Upper lobe of left lung (tissue), 6 donors: ENCODE measurements around the gene LRP11. TPM values are rescaled to one million over a fixed set of nuclear protein-coding genes. Genes with fewer than 3 reads are reported as not detected.

ENCODE experiments used
- ATAC-seq, 2 donors: fragments of 200-7000 bp; cut with Tn5 transposase; one replicate each; pipeline ENCODE4 v1.9.1; 2022; ENCODE audit warnings: mild to moderate bottlenecking in 2 of 2, moderate library complexity in 2 of 2; ENCODE audit not compliant: low FRiP score in 2 of 2
- DNase-seq, 2 donors: peaks; one replicate each; pipeline ENCODE4 v3.0.0-alpha.2; 2019 to 2020
- H3K27ac ChIP-seq, 4 donors: fragments of 200-600 bp; sonication (generic); one replicate each; pipeline ENCODE4 v1.5.1; 2016 to 2019
- H3K27me3 ChIP-seq, 4 donors: fragments of 200-600 bp; sonication (generic); one replicate each; pipeline ENCODE4 v1.5.1; 2017 to 2019
- H3K36me3 ChIP-seq, 4 donors: fragments of 200-600 bp; sonication (generic); one replicate each; pipeline ENCODE4 v1.5.1; 2016 to 2019
- H3K4me1 ChIP-seq, 4 donors: fragments of 200-600 bp; sonication (generic); one replicate each; pipeline ENCODE4 v1.5.1; 2018 to 2019
- H3K4me3 ChIP-seq, 4 donors: fragments of 200-600 bp; sonication (generic); one replicate each; pipeline ENCODE4 v1.5.1; 2017 to 2019; ENCODE audit warnings: mild to moderate bottlenecking in 2 of 4, moderate library complexity in 1 of 4
- H3K9me3 ChIP-seq, 4 donors: fragments of 200-600 bp; sonication (generic); one replicate each; pipeline ENCODE4 v1.5.1; 2018 to 2019
- EP300 ChIP-seq, 4 donors: sonication (generic); formaldehyde crosslinking; IDR thresholded peaks; one replicate each; pipeline ENCODE4 v1.5.1; 2017; ENCODE audit warnings: antibody characterized with exemption in 4 of 4, control low read depth in 2 of 4
- POLR2A ChIP-seq, 4 donors: fragments of 450-650 bp; IDR thresholded peaks; one replicate each; pipeline ENCODE4 v1.5.1; 2016 to 2017; ENCODE audit warnings: antibody characterized with exemption in 4 of 4, mild to moderate bottlenecking in 2 of 4
- POLR2AphosphoS5 ChIP-seq, 2 donors: sonication (generic); formaldehyde crosslinking; IDR thresholded peaks; one replicate each; pipeline ENCODE4 v1.5.1; 2017; ENCODE audit warnings: antibody characterized with exemption in 2 of 2
- WGBS, 2 donors: methylation state at CpG; one replicate each; pipeline ENCODE4 v1.1.5; 2017 to 2018; 5-methylcytosine and 5-hydroxymethylcytosine counted together
- total RNA-seq, 6 donors: library from RNA; depleted of rRNA in 4 of 6; stranded (reverse); fragments of >200 nt in 4 of 6; gene quantifications; one replicate each; pipeline versions ENCODE4 v1.1.0 to v1.2.1, GENCODE V29; 2016 to 2021
- TF ChIP-seq, protein P1 (sequence below), 6 experiments: fragments of 450-650 bp in 4 of 6; fragments of 200-600 bp in 2 of 6; sonication (generic) in 2 of 6; IDR thresholded peaks; one replicate each; pipeline ENCODE4 v1.5.1; 2016 to 2019; ENCODE audit warnings: antibody characterized with exemption in 6 of 6
- donor health status: DM: no; HTN: no; CAD: no; lungs with moderate emphysema.
- donor health status: DM: no; HTN: yes; CAD: no; lungs with severe emphysema.

Gene LRP11
- total RNA-seq, 6 donors from 2014 or later: 30.2 to 104 (median 39.9) TPM

GRCh38 chr6:149782337-149782736, 81.8 kb downstream of the LRP11 start:
- Histone ChIP-seq H3K9me3 (no peaks in the 10 kb centered on the region), H3K27me3 (no peaks in the 10 kb centered on the region), H3K4me3 (no peak overlapping the region), H3K27ac (no peak overlapping the region), H3K36me3 (peaks cover 0 to 24% (median 1%) of the 10 kb centered on the region in 4 donors), H3K4me1 (peaks cover 0 to 12% (median 5%) of the 10 kb centered on the region in 4 donors)
- WGBS, 2 donors: 81 to 83% methylated on average over 2 of the region's 2 CpGs
- TF ChIP-seq POLR2A (IDR thresholded peaks at IDR 0.05) (no peak), EP300 (IDR thresholded peaks at IDR 0.05) (peak in 1 of 4 donors; percentile 42), POLR2AphosphoS5 (IDR thresholded peaks at IDR 0.05) (no peak)
- TF ChIP-seq, protein P1, sequence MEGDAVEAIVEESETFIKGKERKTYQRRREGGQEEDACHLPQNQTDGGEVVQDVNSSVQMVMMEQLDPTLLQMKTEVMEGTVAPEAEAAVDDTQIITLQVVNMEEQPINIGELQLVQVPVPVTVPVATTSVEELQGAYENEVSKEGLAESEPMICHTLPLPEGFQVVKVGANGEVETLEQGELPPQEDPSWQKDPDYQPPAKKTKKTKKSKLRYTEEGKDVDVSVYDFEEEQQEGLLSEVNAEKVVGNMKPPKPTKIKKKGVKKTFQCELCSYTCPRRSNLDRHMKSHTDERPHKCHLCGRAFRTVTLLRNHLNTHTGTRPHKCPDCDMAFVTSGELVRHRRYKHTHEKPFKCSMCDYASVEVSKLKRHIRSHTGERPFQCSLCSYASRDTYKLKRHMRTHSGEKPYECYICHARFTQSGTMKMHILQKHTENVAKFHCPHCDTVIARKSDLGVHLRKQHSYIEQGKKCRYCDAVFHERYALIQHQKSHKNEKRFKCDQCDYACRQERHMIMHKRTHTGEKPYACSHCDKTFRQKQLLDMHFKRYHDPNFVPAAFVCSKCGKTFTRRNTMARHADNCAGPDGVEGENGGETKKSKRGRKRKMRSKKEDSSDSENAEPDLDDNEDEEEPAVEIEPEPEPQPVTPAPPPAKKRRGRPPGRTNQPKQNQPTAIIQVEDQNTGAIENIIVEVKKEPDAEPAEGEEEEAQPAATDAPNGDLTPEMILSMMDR (IDR thresholded peaks at IDR 0.05): no peak
- no peak for ATAC-seq
- DNase-seq: peak in 1 of 2 donors; percentile 26

GRCh38 chr6:149781715-149782114, 82.4 kb downstream of the LRP11 start:
- no peaks in the 10 kb centered on the region for H3K9me3 ChIP-seq
- ATAC-seq (no peak), DNase-seq (no peak)
- H3K4me3 ChIP-seq: no peak overlapping the region
- TF ChIP-seq POLR2A (IDR thresholded peaks at IDR 0.05): no peak
- TF ChIP-seq EP300 (IDR thresholded peaks at IDR 0.05): no peak
- TF ChIP-seq POLR2AphosphoS5 (IDR thresholded peaks at IDR 0.05): no peak
- TF ChIP-seq, protein P1 (IDR thresholded peaks at IDR 0.05): no peak
- peaks cover 0 to 26% (median 1%) of the 10 kb centered on the region in 4 donors for H3K36me3 ChIP-seq
- no peak overlapping the region for H3K27ac ChIP-seq
- no peaks in the 10 kb centered on the region for H3K27me3 ChIP-seq
- H3K4me1 ChIP-seq: peaks cover 0 to 12% (median 5%) of the 10 kb centered on the region in 4 donors

DNA sequence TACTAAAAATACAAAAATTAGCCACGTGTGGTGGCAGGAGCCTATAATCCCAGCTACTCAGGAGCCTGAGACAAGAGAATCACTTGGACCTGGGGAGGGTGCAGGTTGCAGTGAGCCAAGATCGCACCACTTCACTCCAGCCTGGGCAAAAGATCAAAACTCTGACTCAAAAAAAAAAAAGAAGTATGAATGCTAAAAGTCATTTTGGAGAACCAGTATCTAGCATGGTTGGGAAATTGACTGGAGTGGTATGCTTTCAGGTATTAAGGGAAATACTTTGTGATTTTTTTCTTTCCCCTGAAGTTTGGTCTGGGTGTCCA, 84.6 kb downstream of the LRP11 start:
- ATAC-seq (no peak), DNase-seq (no peak)
- Histone ChIP-seq H3K27me3 (no peaks in the 10 kb centered on the region), H3K36me3 (peaks cover 0 to 47% (median 9%) of the 10 kb centered on the region in 4 donors), H3K9me3 (no peaks in the 10 kb centered on the region), H3K27ac (no peak overlapping the region), H3K4me1 (peaks cover 0 to 12% (median 5%) of the 10 kb centered on the region in 4 donors), H3K4me3 (no peak overlapping the region)
- no peak for TF ChIP-seq POLR2A (IDR thresholded peaks at IDR 0.05)
- TF ChIP-seq POLR2AphosphoS5 (IDR thresholded peaks at IDR 0.05): no peak
- TF ChIP-seq, protein P1 (IDR thresholded peaks at IDR 0.05): no peak
- no peak for TF ChIP-seq EP300 (IDR thresholded peaks at IDR 0.05)
- WGBS, 2 donors: 40 to 55% methylated on average over 2 of the region's 2 CpGs

GRCh38 chr6:149777624-149778023, 86.5 kb downstream of the LRP11 start:
- peaks cover 0 to 57% (median 15%) of the 10 kb centered on the region in 4 donors for H3K36me3 ChIP-seq
- ATAC-seq (no peak), DNase-seq (no peak)
- no peak overlapping the region for H3K4me3 ChIP-seq
- H3K4me1 ChIP-seq: peaks cover 0 to 11% (median 5%) of the 10 kb centered on the region in 4 donors
- WGBS, 2 donors: 92 to 96% methylated on average over 1 of the region's 1 CpG
- H3K9me3 ChIP-seq: no peaks in the 10 kb centered on the region
- H3K27ac ChIP-seq: no peak overlapping the region
- no peaks in the 10 kb centered on the region for H3K27me3 ChIP-seq
- no peak for TF ChIP-seq EP300 (IDR thresholded peaks at IDR 0.05)
- no peak for TF ChIP-seq POLR2A (IDR thresholded peaks at IDR 0.05)
- TF ChIP-seq, protein P1 (IDR thresholded peaks at IDR 0.05): no peak
- TF ChIP-seq POLR2AphosphoS5 (IDR thresholded peaks at IDR 0.05): no peak

DNA sequence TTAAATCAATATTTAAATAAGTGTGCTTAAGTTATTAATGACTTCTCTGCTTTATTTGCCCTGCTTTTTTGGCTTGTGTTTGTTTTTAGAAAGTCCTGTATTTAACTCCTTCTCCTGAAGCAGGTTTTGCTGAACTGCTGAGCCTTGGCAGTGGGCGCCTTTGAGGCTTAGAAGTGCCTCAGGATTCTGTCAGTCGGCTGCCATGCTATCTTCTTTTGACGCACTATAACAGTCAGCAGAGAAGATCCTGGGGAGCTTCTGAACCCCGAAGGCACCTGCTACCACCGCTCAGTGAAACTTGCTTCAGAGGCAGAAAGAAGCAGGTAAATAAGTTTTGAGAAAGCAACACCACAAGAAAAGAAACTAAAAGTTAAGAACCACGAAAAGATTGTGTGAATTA, 92.2 kb downstream of the LRP11 start:
- no peak for ATAC-seq
- 75 to 85% methylated on average over 6 of the region's 6 CpGs for WGBS, 2 donors

More for the DNA sequence above, 92.2 kb downstream of the LRP11 start:
- H3K36me3 ChIP-seq: peaks cover 0 to 62% (median 28%) of the 10 kb centered on the region in 4 donors
- TF ChIP-seq EP300 (IDR thresholded peaks at IDR 0.05): no peak
- TF ChIP-seq, protein P1 (IDR thresholded peaks at IDR 0.05): no peak
- TF ChIP-seq POLR2AphosphoS5 (IDR thresholded peaks at IDR 0.05): no peak
- TF ChIP-seq POLR2A (IDR thresholded peaks at IDR 0.05): no peak
- no peak overlapping the region for H3K4me3 ChIP-seq
- no peak overlapping the region for H3K27ac ChIP-seq
- no peak for DNase-seq
- no peaks in the 10 kb centered on the region for H3K27me3 ChIP-seq
- no peaks in the 10 kb centered on the region for H3K9me3 ChIP-seq
- H3K4me1 ChIP-seq: peaks cover 0 to 4% (median 0%) of the 10 kb centered on the region in 4 donors
